Left cardiac atrium (tissue), 4 donors: ENCODE results near the gene SLC6A3. TPM values are rescaled to one million over a fixed set of nuclear protein-coding genes. Genes with fewer than 3 reads are reported as not detected.

ENCODE experiments used
- ATAC-seq, 2 donors: fragments of 200-7000 bp; cut with Tn5 transposase; one replicate each; pipeline ENCODE4 v1.9.1; 2020; ENCODE audit warnings: mild to moderate bottlenecking in 2 of 2, moderate library complexity in 2 of 2
- DNase-seq: peaks from one replicate; pipeline ENCODE4 v3.0.0-alpha.2; 2020
- intact Hi-C, 2 donors: fragments of 100-400 bp; cut with DNase I; formaldehyde crosslinking; loops; one replicate each; pipeline versions ENCODE4 v1.14.1 to v1.15.1; 2022 to 2023
- total RNA-seq, 2 donors: library from RNA; stranded (reverse); fragmentation: NEBNext Ultra II Directional; extraction: Animal tissue kit (Norgen Biotek cat#: 25700); gene quantifications; one replicate each; pipeline ENCODE4 v1.2.1, GENCODE V29; 2021
- donor health status: DM: no; HTN: yes; CAD: no.
- donor health status: DM: no; HTN: yes; CAD: no; lungs with severe emphysema.
- donor health status: DM: yes; HTN: yes; CAD: no.
- donor health status: Dilated cardiomyopathy.

The SLC6A3 gene
- total RNA-seq, 2 donors from 2014 or later, result 0.06 TPM; not detected in 1

- DNase-seq, result no peak
- intact Hi-C loops, result no loop called here
- ATAC-seq, result peak in 1 of 2 donors; percentile 9
Measured at GRCh38 chr5:1445689-1446601, 705 bp upstream of the SLC6A3 start.

DNA sequence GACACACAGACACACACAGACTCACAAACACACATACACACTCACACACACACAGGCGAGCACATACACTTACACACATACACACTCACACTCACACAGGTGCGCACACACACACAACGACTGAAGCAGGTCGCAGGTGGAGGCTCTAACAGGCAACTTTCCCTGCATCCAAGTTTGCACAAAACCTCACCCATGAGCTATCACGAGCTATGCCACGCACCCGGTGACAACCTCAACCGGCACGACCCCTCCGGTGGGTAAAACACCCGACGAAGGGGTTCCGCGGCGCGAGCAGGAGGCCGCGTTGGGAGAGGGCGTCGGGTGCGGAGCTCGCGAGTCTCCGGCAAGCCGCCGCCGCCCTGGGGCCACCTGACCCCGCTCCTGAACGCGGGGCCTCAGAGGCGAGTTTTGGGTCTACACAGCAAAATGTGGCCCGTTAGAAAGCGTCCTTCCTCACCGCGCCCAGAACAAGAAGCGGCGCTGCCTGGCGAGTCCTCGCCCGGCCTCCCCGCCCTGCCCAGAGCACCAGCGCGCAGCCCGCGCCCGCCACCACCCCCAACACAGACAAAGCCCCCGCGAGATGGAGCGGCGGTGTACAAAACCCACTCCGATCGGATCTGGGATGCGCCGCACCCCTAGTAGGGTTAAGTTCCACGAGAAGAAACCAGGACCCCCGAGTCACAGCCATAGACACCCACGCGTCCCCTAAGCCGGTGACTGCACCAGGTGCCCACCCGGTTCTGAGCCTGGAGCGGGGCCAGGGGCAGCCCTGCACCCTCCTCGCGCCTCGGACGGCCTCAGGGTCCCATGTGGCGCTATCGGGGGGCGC lies 665 bp downstream of the SLC6A3 start:
- no peak for DNase-seq
- intact Hi-C loops, result no loop called here
- ATAC-seq, result no peak

DNA sequence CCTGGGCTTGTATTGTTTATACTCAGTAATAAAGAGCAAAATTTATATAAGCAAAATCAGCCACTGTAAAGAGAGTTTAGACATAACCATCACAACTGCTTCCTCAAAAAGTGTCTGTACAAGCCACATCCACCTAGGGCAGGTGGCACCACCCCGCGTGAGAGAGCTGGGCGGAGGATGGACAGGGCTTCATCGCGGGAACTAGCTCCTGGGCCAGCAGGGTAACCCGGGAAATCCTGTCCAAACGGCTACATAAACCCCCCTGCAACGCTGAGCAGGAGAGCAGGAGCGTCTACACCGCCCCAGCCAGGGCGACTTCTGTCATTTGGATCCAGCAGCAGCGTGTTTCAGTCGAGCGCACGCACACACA lies 1.3 kb downstream of the SLC6A3 start:
- ATAC-seq, result no peak
- DNase-seq, result no peak
- intact Hi-C loops, result no loop called here

GRCh38 chr5:1443171-1443570 lies 2.1 kb downstream of the SLC6A3 start:
- DNase-seq (no peak), ATAC-seq (no peak)
- intact Hi-C loops, result no loop called here

GRCh38 chr5:1442222-1443145 lies 2.8 kb downstream of the SLC6A3 start:
- DNase-seq (no peak), ATAC-seq (no peak)
- intact Hi-C loops, result no loop called here

GRCh38 chr5:1441166-1441865 lies 3.9 kb downstream of the SLC6A3 start:
- DNase-seq (no peak), ATAC-seq (no peak)
- intact Hi-C loops, result no loop called here

GRCh38 chr5:1440098-1440493 lies 5.1 kb downstream of the SLC6A3 start:
- no peak for ATAC-seq
- intact Hi-C loops, result no loop called here
- no peak for DNase-seq

GRCh38 chr5:1439388-1440097 lies 5.7 kb downstream of the SLC6A3 start:
- ATAC-seq (no peak), DNase-seq (no peak)
- intact Hi-C loops, result no loop called here

GRCh38 chr5:1438871-1439270 lies 6.4 kb downstream of the SLC6A3 start:
- intact Hi-C loops, result no loop called here
- ATAC-seq (no peak), DNase-seq (no peak)

GRCh38 chr5:1437876-1438559 lies 7.2 kb downstream of the SLC6A3 start:
- intact Hi-C loops, result no loop called here
- no peak for ATAC-seq

DNA sequence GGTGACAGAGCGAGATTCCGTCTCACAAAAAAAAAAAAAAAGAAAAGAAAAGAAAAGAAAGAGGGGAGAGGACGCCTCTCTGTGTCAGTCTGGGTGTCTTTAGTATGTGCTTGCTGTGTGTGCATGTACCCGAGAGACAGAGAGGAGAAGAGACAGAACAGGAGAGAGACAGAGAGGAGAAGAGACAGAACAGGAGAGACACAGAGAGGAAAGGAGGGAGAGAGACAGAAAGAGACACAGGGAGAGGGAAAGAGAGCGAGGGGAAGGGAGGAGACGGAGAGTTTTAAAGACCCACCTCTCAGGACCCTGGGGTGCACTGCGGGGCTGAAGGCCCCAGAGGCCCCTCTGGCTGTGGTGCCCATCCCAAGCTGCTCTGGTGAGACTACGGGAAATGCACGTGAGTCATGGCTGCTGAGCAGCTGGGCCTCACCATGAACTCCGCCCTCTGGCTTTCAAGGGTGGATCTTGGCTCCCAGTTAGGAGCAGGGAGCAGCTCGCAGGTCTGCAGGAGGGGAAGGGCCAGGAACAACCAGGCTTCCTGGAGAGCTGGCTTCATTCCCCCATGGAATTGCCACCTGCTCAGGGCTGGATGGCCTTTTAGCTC lies 7.9 kb downstream of the SLC6A3 start:
- ATAC-seq (peak in 1 of 2 donors; percentile 39), DNase-seq (no peak)
- intact Hi-C loops, result no loop called here

More at GRCh38 chr5:1437876-1438559, 7.2 kb downstream of the SLC6A3 start:
- no peak for DNase-seq

DNA sequence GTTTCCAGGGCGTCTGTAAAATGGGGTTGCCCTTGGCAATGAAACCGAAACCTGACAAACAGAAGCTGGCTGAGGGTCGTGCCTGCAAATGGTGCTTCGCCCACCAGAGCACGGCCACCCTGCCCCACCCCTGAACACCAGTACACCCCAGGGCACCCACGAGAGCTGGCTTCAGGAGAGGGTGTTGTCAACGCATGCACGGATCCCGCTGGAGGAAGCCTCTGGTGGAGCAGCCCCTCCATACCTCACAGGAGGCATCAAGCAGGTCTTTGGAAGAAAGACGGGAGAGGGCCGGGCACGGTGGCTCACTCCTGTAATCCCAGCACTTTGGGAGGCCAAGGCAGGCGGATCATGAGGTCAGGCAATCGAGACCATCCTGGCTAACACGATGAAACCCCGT lies 8.6 kb downstream of the SLC6A3 start:
- intact Hi-C loops, result no loop called here
- DNase-seq (no peak), ATAC-seq (no peak)

DNA sequence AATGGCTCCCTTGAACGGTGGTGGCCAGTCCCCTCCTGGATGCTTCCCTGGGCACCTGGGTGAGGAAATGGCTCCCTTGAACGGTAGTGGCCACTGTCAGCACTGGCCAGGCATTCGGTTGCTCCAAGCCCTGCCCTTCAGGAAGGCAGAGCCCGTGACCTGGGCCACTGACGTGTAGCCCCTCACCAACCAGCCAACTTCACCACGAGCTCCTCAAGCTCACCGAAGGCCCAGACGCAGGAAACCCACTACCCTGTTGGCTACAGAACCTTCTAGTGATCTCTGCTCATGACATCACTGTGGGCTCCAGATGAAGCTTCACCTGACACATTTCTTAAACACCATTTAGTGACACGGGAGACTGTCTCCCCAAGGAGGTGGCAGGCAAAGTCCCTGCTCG lies 9.2 kb downstream of the SLC6A3 start:
- intact Hi-C loops, result no loop called here
- DNase-seq, result no peak
- no peak for ATAC-seq

- intact Hi-C loops, result no loop called here
- ATAC-seq (no peak), DNase-seq (no peak)
Measured at GRCh38 chr5:1435369-1435768, 9.9 kb downstream of the SLC6A3 start.

- intact Hi-C loops, result no loop called here
- DNase-seq (no peak), ATAC-seq (no peak)
Measured at GRCh38 chr5:1432296-1432695, 12.9 kb downstream of the SLC6A3 start.

DNA sequence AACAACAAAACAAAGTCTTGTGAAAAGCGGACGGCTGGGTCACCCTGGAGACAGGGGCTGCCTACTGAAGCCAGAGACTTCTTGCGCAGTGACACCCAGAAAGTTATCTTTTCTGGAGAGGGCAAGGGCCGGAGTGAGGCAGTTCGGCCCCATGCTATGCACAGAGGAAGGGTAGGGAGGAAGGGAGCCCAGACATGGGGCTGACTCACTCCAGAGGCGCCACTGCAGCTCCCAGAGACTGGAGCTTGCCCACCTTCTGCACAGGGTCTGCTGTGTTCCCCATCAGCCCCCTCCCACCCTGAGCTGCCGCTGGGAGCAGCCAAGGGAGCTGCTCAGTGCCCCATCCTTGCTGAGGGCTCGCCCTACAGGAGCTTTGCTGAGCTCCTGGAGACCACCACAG lies 13.3 kb downstream of the SLC6A3 start:
- no peak for DNase-seq
- no peak for ATAC-seq
- intact Hi-C loops, result no loop called here
